GM12878 (cell line): ENCODE measurements around the gene PPP1R14B. TPM values are rescaled to one million over a fixed set of nuclear protein-coding genes. Genes with fewer than 3 reads are reported as not detected.
A peak's percentile ranks its signal among the peaks of the same experiment; 100 is the strongest.

ENCODE experiments used
- ATAC-seq: fragments of 200-7000 bp; cut with Tn5 transposase; 3 replicates; pipeline ENCODE4 v1.9.1; 2020; ENCODE audit warnings: mild to moderate bottlenecking, moderate library complexity
- BruUV-seq: library from RNA; stranded (reverse); fragments of 400-500 nt; replicated peaks from 2 replicates; lab custom pipeline; 2021; lab: Mats Ljungman, UMichigan
- CTCF ChIA-PET: fragments of 300-600 bp; sonication (Branson Sonifier 250); formaldehyde crosslinking; extraction: SDS; loops from one replicate; lab custom pipeline; 2021; ENCODE audit warnings: inconsistent platforms; lab: Yijun Ruan, JAX
- POLR2A ChIA-PET: fragments of 350-600 bp; formaldehyde crosslinking; extraction: SDS; loops from one replicate; lab custom pipeline; 2021; ENCODE audit warnings: inconsistent platforms; lab: Charles Lee
- RAD21 ChIA-PET: fragments of 300-600 bp; sonication (Branson Sonifier 250); formaldehyde crosslinking; loops from one replicate; lab custom pipeline; 2023; ENCODE audit warnings: antibody characterized with exemption; ENCODE audit not compliant: unreplicated experiment; lab: Charles Lee
- SMC1A ChIA-PET: fragments of 300-600 bp; sonication (Branson Sonifier 250); formaldehyde crosslinking; loops from one replicate; lab custom pipeline; 2023; ENCODE audit not compliant: unreplicated experiment, uncharacterized antibody; lab: Charles Lee
- DNase-seq: peaks from one replicate; pipeline ENCODE4 v3.0.0-alpha.2; 2011; ENCODE audit warnings: low read depth, low spot score
- FAIRE-seq: peaks from 3 replicates; lab custom pipeline; 2011; peaks lifted over from hg19 to GRCh38; lab: Jason Lieb, UNC
- H2AFZ ChIP-seq: 2 replicates; pipeline ENCODE4 v1.6.0; 2011; ENCODE audit warnings: low read depth, low read length, control low read depth; ENCODE audit not compliant: control insufficient read depth
- H3K27ac ChIP-seq: 2 replicates; pipeline ENCODE4 v1.5.1; 2011; ENCODE audit warnings: control low read depth; ENCODE audit not compliant: control insufficient read depth, insufficient read depth
- H3K27me3 ChIP-seq, 2 experiments: replicated peaks in 1 of 2; 2 replicates each; pipeline versions ENCODE4 v1.6.0 to v1.6.1; 2011; ENCODE audit warnings: low read length in 1 of 2; ENCODE audit not compliant: control insufficient read depth in 2 of 2, insufficient read depth in 2 of 2
- H3K36me3 ChIP-seq, 2 experiments: 2 replicates each; pipeline ENCODE4 v1.5.1; 2011; ENCODE audit warnings: low read length in 1 of 2; ENCODE audit not compliant: control insufficient read depth in 2 of 2, insufficient read depth in 2 of 2
- H3K4me1 ChIP-seq: 2 replicates; pipeline ENCODE4 v1.6.1; 2011; ENCODE audit warnings: mild to moderate bottlenecking, low read length, moderate library complexity, mixed read lengths; ENCODE audit not compliant: control insufficient read depth, insufficient read depth
- H3K4me2 ChIP-seq: 2 replicates; pipeline ENCODE4 v1.6.0; 2011; ENCODE audit warnings: control low read depth; ENCODE audit not compliant: control insufficient read depth, insufficient read depth
- H3K4me3 ChIP-seq: fragments of 200-600 bp; sonication (generic); 2 replicates; pipeline ENCODE4 v1.5.1; 2016
- H3K79me2 ChIP-seq: 2 replicates; pipeline ENCODE4 v1.6.0; 2011; ENCODE audit warnings: low read length; ENCODE audit not compliant: control insufficient read depth, insufficient read depth
- H3K9ac ChIP-seq: 2 replicates; pipeline ENCODE4 v1.8.0; 2011; ENCODE audit warnings: low read length, control low read depth, mixed read lengths; ENCODE audit not compliant: control insufficient read depth, insufficient read depth
- H3K9me3 ChIP-seq: replicated peaks from 3 replicates; pipeline ENCODE4 v1.5.1; 2011; ENCODE audit warnings: mild to moderate bottlenecking, low read length; ENCODE audit not compliant: control insufficient read depth, insufficient read depth
- H4K20me1 ChIP-seq: 2 replicates; pipeline ENCODE4 v1.6.0; 2011; ENCODE audit not compliant: control insufficient read depth, insufficient read depth
- FOXK2 ChIP-seq: fragments of 450-650 bp; IDR thresholded peaks from 2 replicates; pipeline ENCODE4 v1.6.1; 2017; ENCODE audit warnings: mild to moderate bottlenecking, moderate library complexity
- MAX ChIP-seq: IDR thresholded peaks from 2 replicates; pipeline ENCODE4 v1.6.1; 2012; ENCODE audit warnings: low read depth, low read length, improper control_type of control experiment
- USF1 ChIP-seq: IDR thresholded peaks from 2 replicates; pipeline ENCODE4 v1.6.1; 2011; ENCODE audit warnings: borderline replicate concordance, low read depth, mild to moderate bottlenecking, moderate library complexity, mixed read lengths, low read length; ENCODE audit not compliant: insufficient read depth; ENCODE audit errors: extremely low read length
- ZNF622 ChIP-seq: fragments of 450-650 bp; IDR thresholded peaks from 2 replicates; pipeline ENCODE4 v1.6.1; 2017; ENCODE audit warnings: mild to moderate bottlenecking, inconsistent platforms
- ZZZ3 ChIP-seq: IDR thresholded peaks from 2 replicates; pipeline ENCODE4 v1.6.1; 2011; ENCODE audit warnings: low read depth; ENCODE audit not compliant: control insufficient read depth, insufficient read length
- WGBS: methylation state at CpG from one replicate; pipeline ENCODE4 v1.1.6; 2016; ENCODE audit warnings: low lambda C conversion rate; ENCODE audit not compliant: insufficient replicate concordance, insufficient coverage; ENCODE audit errors: missing lambda C conversion rate; 5-methylcytosine and 5-hydroxymethylcytosine counted together
- in situ Hi-C: fragments of 300-500 bp; cut with MboI; formaldehyde crosslinking; loops from 9 replicates; pipeline ENCODE4 v1.14.3; 2018; ENCODE audit warnings: mixed read lengths
- intact Hi-C: fragments of 100-400 bp; cut with micrococcal nuclease; formaldehyde crosslinking; loops from one replicate; pipeline ENCODE4 v1.14.2; 2022; ENCODE audit not compliant: unreplicated experiment
- polyA plus RNA-seq, 11 experiments: library from polyadenylated mRNA; depleted of rRNA in 4 of 11; unstranded in 6 of 11; stranded (reverse) in 5 of 11; fragments of >200 nt; fragmentation: Nextera tagmentation in 4 of 11; fragmentation: Illumina TruSeq in 1 of 11; extraction: Ambion mirVana in 4 of 11; extraction: Trizol in 1 of 11; gene quantifications; 1 replicate in 1 of 11; 2 replicates in 10 of 11; pipeline versions ENCODE4 v1.2.1 to v1.2.3, GENCODE V29; 2011 to 2016; ENCODE audit warnings: inconsistent platforms in 2 of 11, missing spikeins in 2 of 11, low read depth in 1 of 11
- total RNA-seq, 4 experiments: library from RNA; depleted of rRNA in 3 of 4; stranded (reverse); fragments of >200 nt in 3 of 4; fragmentation: Illumina TruSeq in 1 of 4; extraction: Trizol in 1 of 4; gene quantifications; 2 replicates each; pipeline versions ENCODE4 v1.2.1 to v1.2.3, GENCODE V29; 2013 to 2021

The PPP1R14B gene
- total and polyA plus RNA-seq, 10 of the 15 experiments (the other 5 are each of a cell fraction or from before 2014, with no cell fraction given) = 8.4 to 283 (median 124) TPM

GRCh38 chr11:64278576-64279190 lies 31.9 kb upstream of the PPP1R14B start:
- no peaks in the 10 kb centered on the region; the same call in 1 of the 2 replicates for H4K20me1 ChIP-seq
- H3K4me1 ChIP-seq = no peaks in the 10 kb centered on the region
- SMC1A ChIA-PET = interaction anchor here (0.6 to 1.8 kb wide), 3 partner anchors 9 to 432 kb away, joined by 3 to 7 read pairs (median 3); no protein-coding TSS in a partner anchor
- H3K27me3 ChIP-seq = no peaks in the 10 kb centered on the region
- CTCF ChIA-PET = interaction anchor here (0.6 to 3.5 kb wide), 4 partner anchors 22 to 177 kb away, joined by 3 to 10 read pairs (median 4); no protein-coding TSS in a partner anchor
- WGBS = 83% methylated on average over 8 of the region's 8 CpGs
- intact Hi-C loops (no loop called here), in situ Hi-C loops (no loop called here)
- TSS peak; percentile 33 for BruUV-seq
- POLR2A ChIA-PET = interaction anchor here (0.6 to 0.7 kb wide), 2 partner anchors 38 to 1056 kb away, joined by 3 to 6 read pairs; partner anchors contain the start of gene FKBP2
- RAD21 ChIA-PET = no interaction called here
- H2AFZ ChIP-seq = no peak overlapping the region
- no peak overlapping the region for H3K4me3 ChIP-seq
- H3K4me2 ChIP-seq = no peak overlapping the region
- no peak overlapping the region for H3K9ac ChIP-seq
- ATAC-seq (no peak; the same call in 2 of the 3 replicates), DNase-seq (no peak), FAIRE-seq (no peak)
- peaks cover 3% of the 10 kb centered on the region; the same call in 1 of the 2 replicates for H3K79me2 ChIP-seq
- no peaks in the 10 kb centered on the region for H3K9me3 ChIP-seq
- peaks cover 0 to 3% of the 10 kb centered on the region in 2 experiments; a peak in 1 of 4 replicates for H3K36me3 ChIP-seq
- TF ChIP-seq ZZZ3 = no peak
- no peak for TF ChIP-seq ZNF622
- no peak for TF ChIP-seq MAX
- no peak for TF ChIP-seq USF1
- TF ChIP-seq FOXK2 = no peak
- no peak overlapping the region for H3K27ac ChIP-seq
